Measurements from ENCODE around the gene SSPN.

The SSPN gene

GRCh38 chr12:26268841-26269561, 73.6 kb downstream of the SSPN start:
- no peak for DNase-seq

GRCh38 chr12:26269562-26270284, 74.3 kb downstream of the SSPN start:
- no peak for DNase-seq

GRCh38 chr12:26271024-26271423, 75.7 kb downstream of the SSPN start:
- no peak for DNase-seq

- no peak for DNase-seq
Observed at GRCh38 chr12:26271889-26272492, 76.6 kb downstream of the SSPN start.

GRCh38 chr12:26272851-26273250, 77.5 kb downstream of the SSPN start:
- DNase-seq = no peak

GRCh38 chr12:26273811-26274210, 78.4 kb downstream of the SSPN start:
- DNase-seq = no peak

GRCh38 chr12:26274441-26275312, 79.3 kb downstream of the SSPN start:
- no peak for DNase-seq

- DNase-seq = no peak
Observed at GRCh38 chr12:26275313-26276131, 80.1 kb downstream of the SSPN start.

GRCh38 chr12:26276709-26277108, 81.3 kb downstream of the SSPN start:
- DNase-seq = no peak

- no peak for DNase-seq
Observed at GRCh38 chr12:26277506-26278246, 82.3 kb downstream of the SSPN start.

GRCh38 chr12:26278266-26278665, 82.9 kb downstream of the SSPN start:
- no peak for DNase-seq

GRCh38 chr12:26278666-26279065, 83.3 kb downstream of the SSPN start:
- DNase-seq = no peak

GRCh38 chr12:26279091-26279490, 83.7 kb downstream of the SSPN start:
- no peak for DNase-seq

- DNase-seq = no peak
Observed at GRCh38 chr12:26279908-26280307, 84.5 kb downstream of the SSPN start.

- no peak for DNase-seq
Observed at GRCh38 chr12:26280869-26281268, 85.5 kb downstream of the SSPN start.

GRCh38 chr12:26281320-26281719, 85.9 kb downstream of the SSPN start:
- no peak for DNase-seq

GRCh38 chr12:26282339-26282940, 87.1 kb downstream of the SSPN start:
- no peak for DNase-seq

- DNase-seq = no peak
Observed at GRCh38 chr12:26283046-26283445, 87.7 kb downstream of the SSPN start.

GRCh38 chr12:26283617-26284016, 88.2 kb downstream of the SSPN start:
- DNase-seq = no peak

GRCh38 chr12:26285401-26285800, 90.0 kb downstream of the SSPN start:
- DNase-seq = no peak

- DNase-seq = no peak
Observed at GRCh38 chr12:26286186-26286585, 90.8 kb downstream of the SSPN start.

All from NCI-H2029 (cell line).